IMR-90 (cell line): ENCODE results near the gene ARHGAP18. TPM values are rescaled to one million over a fixed set of nuclear protein-coding genes. Genes with fewer than 3 reads are reported as not detected.

Experiments used
- ATAC-seq: fragments of 200-7000 bp; cut with Tn5 transposase; 2 replicates; pipeline ENCODE4 v1.9.1; 2020; ENCODE audit warnings: low read depth, mild to moderate bottlenecking, moderate library complexity
- BruUV-seq: library from RNA; stranded (reverse); fragments of 400-500 nt; replicated peaks from 2 replicates; lab custom pipeline; 2021; lab: Mats Ljungman, UMichigan
- CTCF ChIA-PET: fragments of 300-600 bp; formaldehyde crosslinking; extraction: SDS; loops from one replicate; lab custom pipeline; 2021; ENCODE audit warnings: antibody characterized with exemption; lab: Yijun Ruan, JAX
- POLR2A ChIA-PET: fragments of 300-600 bp; sonication (Branson Sonifier 250); formaldehyde crosslinking; loops from one replicate; lab custom pipeline; 2022; ENCODE audit warnings: antibody characterized with exemption; ENCODE audit not compliant: unreplicated experiment; lab: Charles Lee
- DNase-seq: peaks from one replicate; pipeline ENCODE4 v3.0.0; 2013
- H2AFZ ChIP-seq: replicated peaks from 2 replicates; pipeline ENCODE3; 2013; ENCODE audit warnings: low read length, mild to moderate bottlenecking; ENCODE audit not compliant: poor library complexity
- H2AK5ac ChIP-seq: 2 replicates; pipeline ENCODE4 v1.6.1; 2013; ENCODE audit warnings: low read depth, low read length, inconsistent platforms
- H2AK9ac ChIP-seq: replicated peaks from 2 replicates; pipeline ENCODE3; 2013; ENCODE audit warnings: mild to moderate bottlenecking, low read depth, low read length, moderate library complexity; ENCODE audit not compliant: poor library complexity
- H2BK120ac ChIP-seq: 2 replicates; pipeline ENCODE4 v1.6.1; 2013; ENCODE audit warnings: low read depth, low read length, inconsistent platforms
- H2BK15ac ChIP-seq: 3 replicates; pipeline ENCODE4 v1.6.1; 2013; ENCODE audit warnings: low read depth, low read length, inconsistent platforms
- H2BK20ac ChIP-seq: 2 replicates; pipeline ENCODE4 v1.6.1; 2013; ENCODE audit warnings: low read depth, mild to moderate bottlenecking, inconsistent platforms, low read length, moderate library complexity
- H2BK5ac ChIP-seq: 2 replicates; pipeline ENCODE4 v1.6.1; 2013; ENCODE audit warnings: mild to moderate bottlenecking, low read depth, low read length, inconsistent platforms; ENCODE audit not compliant: poor library complexity, severe bottlenecking
- H3K14ac ChIP-seq: replicated peaks from 2 replicates; pipeline ENCODE4 v1.6.1; 2013; ENCODE audit warnings: low read depth, low read length, inconsistent platforms
- H3K18ac ChIP-seq: 2 replicates; pipeline ENCODE4 v1.6.1; 2013; ENCODE audit warnings: low read depth, low read length, control low read depth
- H3K23ac ChIP-seq: 2 replicates; pipeline ENCODE4 v1.6.1; 2013; ENCODE audit warnings: low read depth, low read length, inconsistent platforms
- H3K27ac ChIP-seq: 2 replicates; pipeline ENCODE4 v1.5.1; 2013; ENCODE audit warnings: mild to moderate bottlenecking, control low read depth, low read length; ENCODE audit not compliant: insufficient read depth
- H3K27me3 ChIP-seq: 2 replicates; pipeline ENCODE4 v1.6.1; 2013; ENCODE audit warnings: low read length; ENCODE audit not compliant: control insufficient read depth, insufficient read depth
- H3K36me3 ChIP-seq: 2 replicates; pipeline ENCODE4 v1.6.1; 2013; ENCODE audit warnings: low read length, mixed read lengths; ENCODE audit not compliant: control insufficient read depth, insufficient read depth
- H3K4ac ChIP-seq: 2 replicates; pipeline ENCODE4 v1.6.1; 2013; ENCODE audit warnings: low read depth, low read length, inconsistent platforms
- H3K4me1 ChIP-seq: 2 replicates; pipeline ENCODE4 v1.6.1; 2013; ENCODE audit warnings: low read length, mixed read lengths; ENCODE audit not compliant: control insufficient read depth, insufficient read depth
- H3K4me2 ChIP-seq: 2 replicates; pipeline ENCODE4 v1.6.1; 2013; ENCODE audit warnings: low read depth, mild to moderate bottlenecking, control low read depth, low read length, moderate library complexity
- H3K4me3 ChIP-seq: 2 replicates; pipeline ENCODE4 v1.5.1; 2013; ENCODE audit warnings: low read depth, mild to moderate bottlenecking, control low read depth, low read length, moderate library complexity; ENCODE audit not compliant: insufficient read depth
- H3K56ac ChIP-seq: 2 replicates; pipeline ENCODE4 v1.6.1; 2013; ENCODE audit warnings: low read length, inconsistent platforms; ENCODE audit not compliant: insufficient read depth; ENCODE audit errors: extremely low read depth
- H3K79me1 ChIP-seq, 2 experiments: 2 replicates each; pipeline ENCODE4 v1.6.1; 2013; ENCODE audit warnings: low read length in 2 of 2, inconsistent platforms in 1 of 2, low read depth in 1 of 2
- H3K9ac ChIP-seq: 2 replicates; pipeline ENCODE4 v1.6.1; 2013; ENCODE audit warnings: low read depth, low read length, control low read depth
- H3K9me1 ChIP-seq: 2 replicates; pipeline ENCODE4 v1.6.1; 2013; ENCODE audit warnings: low read length, inconsistent platforms; ENCODE audit not compliant: insufficient read depth
- H3K9me3 ChIP-seq: 2 replicates; pipeline ENCODE4 v1.6.1; 2013; ENCODE audit warnings: low read length; ENCODE audit not compliant: control insufficient read depth, insufficient read depth
- H4K20me1 ChIP-seq: 2 replicates; pipeline ENCODE4 v1.6.1; 2013; ENCODE audit warnings: low read length, inconsistent platforms; ENCODE audit not compliant: insufficient read depth
- H4K5ac ChIP-seq: 2 replicates; pipeline ENCODE4 v1.6.1; 2013; ENCODE audit warnings: mild to moderate bottlenecking, low read depth, low read length, control low read depth
- H4K8ac ChIP-seq, 2 experiments: 2 replicates each; pipeline ENCODE4 v1.6.1; 2013; ENCODE audit warnings: low read depth in 2 of 2, low read length in 2 of 2, control low read depth in 1 of 2, inconsistent platforms in 1 of 2
- H4K91ac ChIP-seq: 2 replicates; pipeline ENCODE4 v1.6.1; 2013; ENCODE audit warnings: low read depth, low read length, inconsistent platforms; ENCODE audit not compliant: insufficient read depth
- BHLHE40 ChIP-seq: fragments of 150-350 bp; IDR thresholded peaks from 2 replicates; pipeline ENCODE4 v1.6.1; 2016; ENCODE audit warnings: mild to moderate bottlenecking, low read depth, low read length
- CEBPB ChIP-seq: IDR thresholded peaks from 2 replicates; pipeline ENCODE4 v1.6.1; 2012; ENCODE audit warnings: low read depth, low read length, improper control_type of control experiment
- CHD1 ChIP-seq: IDR thresholded peaks from 2 replicates; pipeline ENCODE4 v1.6.1; 2012; ENCODE audit warnings: low read depth, low read length, improper control_type of control experiment
- CTCF ChIP-seq: conservative IDR thresholded peaks from 2 replicates; pipeline ENCODE4 v1.5.1; 2012; ENCODE audit warnings: mild to moderate bottlenecking, low read depth, low read length, improper control_type of control experiment
- ELK1 ChIP-seq: fragments of 150-350 bp; IDR thresholded peaks from 2 replicates; pipeline ENCODE4 v1.6.1; 2016; ENCODE audit warnings: low read depth, mild to moderate bottlenecking, low read length, moderate library complexity, borderline replicate concordance
- FOS ChIP-seq: fragments of 150-350 bp; IDR thresholded peaks from 2 replicates; pipeline ENCODE4 v1.6.1; 2016; ENCODE audit warnings: low read depth, low read length
- MAFK ChIP-seq: IDR thresholded peaks from 2 replicates; pipeline ENCODE4 v1.6.1; 2012; ENCODE audit warnings: low read depth, low read length, improper control_type of control experiment
- MAZ ChIP-seq: IDR thresholded peaks from 2 replicates; pipeline ENCODE4 v1.6.1; 2012; ENCODE audit warnings: low read depth, mild to moderate bottlenecking, low read length, improper control_type of control experiment, moderate library complexity, borderline replicate concordance
- MXI1 ChIP-seq: IDR thresholded peaks from 2 replicates; pipeline ENCODE4 v1.6.1; 2012; ENCODE audit warnings: low read depth, mild to moderate bottlenecking, low read length, moderate library complexity, borderline replicate concordance
- NFE2L2 ChIP-seq: fragments of 150-350 bp; IDR thresholded peaks from 2 replicates; pipeline ENCODE4 v1.6.1; 2016; ENCODE audit warnings: low read depth, mild to moderate bottlenecking, low read length
- POLR2A ChIP-seq: IDR thresholded peaks from 2 replicates; pipeline ENCODE4 v1.6.1; 2012; ENCODE audit warnings: mild to moderate bottlenecking, low read depth, low read length
- RAD21 ChIP-seq: IDR thresholded peaks from 2 replicates; pipeline ENCODE4 v1.6.1; 2012; ENCODE audit warnings: low read length, improper control_type of control experiment
- RCOR1 ChIP-seq: IDR thresholded peaks from 2 replicates; pipeline ENCODE4 v1.6.1; 2012; ENCODE audit warnings: mild to moderate bottlenecking, low read length, improper control_type of control experiment; ENCODE audit not compliant: insufficient replicate concordance
- RFX5 ChIP-seq: IDR thresholded peaks from 2 replicates; pipeline ENCODE4 v1.8.0; 2012; ENCODE audit warnings: low read depth, mild to moderate bottlenecking, low read length, moderate library complexity
- SMC3 ChIP-seq: fragments of 150-350 bp; IDR thresholded peaks from 2 replicates; pipeline ENCODE4 v1.6.1; 2016; ENCODE audit warnings: low read depth, mild to moderate bottlenecking, antibody characterized with exemption, low read length, moderate library complexity
- WGBS, 2 experiments: methylation state at CpG; one replicate each; pipeline versions ENCODE4 v1.1.5 to v1.1.7; 2013; ENCODE audit warnings: missing lambda C conversion rate in 2 of 2; ENCODE audit not compliant: insufficient read length in 1 of 2; ENCODE audit errors: extremely low coverage in 2 of 2; 5-methylcytosine and 5-hydroxymethylcytosine counted together
- dilution Hi-C: fragments of 300-500 bp; cut with HindIII; formaldehyde crosslinking; loops from one replicate; pipeline ENCODE4 v1.14.3; 2018; ENCODE audit warnings: low sequenced_read_pairs; ENCODE audit not compliant: unreplicated experiment
- in situ Hi-C: fragments of 300-500 bp; cut with MboI; formaldehyde crosslinking; loops from 3 replicates; pipeline ENCODE4 v1.14.3; 2019; ENCODE audit warnings: low sequenced_read_pairs, inconsistent platforms, mixed read lengths
- intact Hi-C: fragments of 100-400 bp; cut with micrococcal nuclease; formaldehyde crosslinking; loops from 2 replicates; pipeline ENCODE4 v1.10.0; 2022
- polyA plus RNA-seq, 3 experiments: library from polyadenylated mRNA; depleted of rRNA; stranded (reverse); fragments of >200 nt; gene quantifications; 2 replicates each; pipeline ENCODE4 v1.2.3, GENCODE V29; 2012; ENCODE audit warnings: low replicate concordance in 1 of 3
- total RNA-seq: library from RNA; depleted of rRNA; stranded (reverse); fragments of >200 nt; gene quantifications from 2 replicates; pipeline ENCODE4 v1.2.3, GENCODE V29; 2012

Gene ARHGAP18
- total and polyA plus RNA-seq, 2 of the 4 experiments (the other 2 are of a cell fraction): 6.2 to 17.0 TPM

- 89% methylated on average over 4 of the region's 8 CpGs; no CpG with 5 or more reads in 1 of the 2 experiments for WGBS, 2 experiments
- Histone ChIP-seq H2AK5ac (peak overlapping the region; percentile 95), H3K79me1 (peaks cover 39 to 70% of the 10 kb centered on the region in 2 experiments), H3K56ac (0 out of 2 replicates have a peak overlapping the region, but pooled peaks have one; percentile 64), H4K5ac (peak overlapping the region; percentile 40), H3K23ac (peak overlapping the region; percentile 71; the same call in 1 of the 2 replicates), H2BK5ac (peak overlapping the region; percentile 95), H3K36me3 (no peaks in the 10 kb centered on the region), H3K9ac (no peak overlapping the region), H3K14ac (peak overlapping the region; percentile 87), H3K27me3 (no peaks in the 10 kb centered on the region), H3K27ac (peak overlapping the region; percentile 76), H4K20me1 (no peaks in the 10 kb centered on the region), H2BK120ac (peak overlapping the region; percentile 94), H2AK9ac (no peak overlapping the region), H3K9me3 (no peaks in the 10 kb centered on the region), H3K4me3 (no peak overlapping the region), H2BK15ac (peak overlapping the region; percentile 78; the same call in 2 of the 3 replicates), H2AFZ (no peak overlapping the region), H3K4me2 (no peak overlapping the region), H3K4me1 (peaks cover 26% of the 10 kb centered on the region), H3K18ac (peak overlapping the region; percentile 97), H3K4ac (peak overlapping the region; percentile 73), H2BK20ac (peak overlapping the region; percentile 98), H3K9me1 (peaks cover 14% of the 10 kb centered on the region), H4K91ac (peak overlapping the region; percentile 86), H4K8ac (peak overlapping the region; percentile 49 to 88)
- POLR2A ChIA-PET: interaction anchor here (0.6 to 1.0 kb wide), 2 partner anchors 12 kb away, joined by 3 read pairs; no protein-coding TSS in a partner anchor
- DNase-seq: no peak
- dilution Hi-C loops: no loop called here
- CTCF ChIA-PET: interaction anchor here (0.6 to 1.2 kb wide), 2 partner anchors 39 to 337 kb away, joined by 3 read pairs; no protein-coding TSS in a partner anchor
- intact Hi-C loops: no loop called here
- in situ Hi-C loops: no loop called here
- BruUV-seq: no TSS peak
- no peak for ATAC-seq
- TF ChIP-seq MXI1 (no peak), BHLHE40 (no peak), SMC3 (no peak), RFX5 (no peak), RCOR1 (no peak), MAFK (no peak), RAD21 (no peak), ELK1 (no peak), FOS (no peak), CHD1 (no peak), POLR2A (no peak), CTCF (no peak), MAZ (no peak), CEBPB (no peak), NFE2L2 (no peak)
These were observed 24.9 kb downstream of the ARHGAP18 start for GRCh38 chr6:129684903-129685661.
